GM12872 (cell line): ENCODE results near the gene SLC5A12.

ENCODE experiments used
- CTCF ChIP-seq: IDR thresholded peaks from 3 replicates; pipeline ENCODE4 v1.5.1; 2011; ENCODE audit warnings: low read depth, mild to moderate bottlenecking, low read length, moderate library complexity; ENCODE audit not compliant: insufficient read depth

The SLC5A12 gene

GRCh38 chr11:26688701-26689100, 33.2 kb downstream of the SLC5A12 start:
- TF ChIP-seq CTCF: no peak

GRCh38 chr11:26687351-26687750, 34.5 kb downstream of the SLC5A12 start:
- no peak for TF ChIP-seq CTCF

- TF ChIP-seq CTCF: no peak
Observed at GRCh38 chr11:26677566-26677965, 44.3 kb downstream of the SLC5A12 start.

GRCh38 chr11:26676641-26677040, 45.2 kb downstream of the SLC5A12 start:
- no peak for TF ChIP-seq CTCF

GRCh38 chr11:26675233-26675928, 46.5 kb downstream of the SLC5A12 start:
- TF ChIP-seq CTCF: no peak

GRCh38 chr11:26665946-26666345, 55.9 kb downstream of the SLC5A12 start:
- TF ChIP-seq CTCF: no peak

GRCh38 chr11:26665036-26665435, 56.8 kb downstream of the SLC5A12 start:
- TF ChIP-seq CTCF: no peak
